Coronary artery (tissue), 2 donors: ENCODE measurements around the gene KCNA2.

Experiments
- DNase-seq: peaks from one replicate; pipeline ENCODE4 v3.0.0-alpha.2; 2017; ENCODE audit warnings: low spot score
- H3K27ac ChIP-seq, 2 donors: fragments of 200-600 bp; sonication (generic); one replicate each; pipeline ENCODE4 v1.5.1; 2016 to 2019
- H3K4me3 ChIP-seq: fragments of 200-600 bp; sonication (generic); 2 replicates; pipeline ENCODE4 v1.5.1; 2016; ENCODE audit warnings: mild to moderate bottlenecking, moderate library complexity
- TF ChIP-seq, protein P1 (sequence below): fragments of 200-600 bp; sonication (generic); IDR thresholded peaks from one replicate; pipeline ENCODE4 v1.5.1; 2019; ENCODE audit warnings: antibody characterized with exemption

The KCNA2 gene

DNA sequence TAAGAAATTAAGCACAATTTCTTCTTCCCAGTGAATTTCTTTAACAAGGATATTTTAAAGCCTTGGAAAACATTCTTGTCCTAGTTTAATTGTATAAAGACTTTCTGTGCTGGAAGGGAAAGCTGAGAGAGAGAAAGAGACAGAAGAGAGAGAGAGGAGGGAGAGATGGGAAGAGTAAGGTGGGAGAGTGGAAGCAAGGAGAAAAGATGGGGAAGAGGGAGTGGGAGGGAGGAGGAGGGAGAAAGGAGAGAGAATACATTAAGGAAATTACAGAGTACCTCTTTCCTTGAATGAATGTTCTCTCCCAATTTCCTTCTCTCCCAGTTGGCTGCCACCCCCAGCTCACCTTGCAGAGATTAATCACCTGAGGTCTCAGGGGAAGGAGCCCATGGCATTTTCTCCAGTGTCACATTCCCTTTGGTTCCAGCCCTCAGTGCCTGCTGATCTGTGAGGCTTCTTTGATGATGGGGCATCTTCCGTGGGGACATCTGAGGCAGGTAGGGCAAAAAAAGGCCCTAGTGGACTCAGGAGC lies 54.8 kb downstream of the KCNA2 start:
- no peak for DNase-seq
- H3K27ac ChIP-seq, result no peak overlapping the region
- H3K4me3 ChIP-seq, result no peak overlapping the region
- TF ChIP-seq, protein P1, sequence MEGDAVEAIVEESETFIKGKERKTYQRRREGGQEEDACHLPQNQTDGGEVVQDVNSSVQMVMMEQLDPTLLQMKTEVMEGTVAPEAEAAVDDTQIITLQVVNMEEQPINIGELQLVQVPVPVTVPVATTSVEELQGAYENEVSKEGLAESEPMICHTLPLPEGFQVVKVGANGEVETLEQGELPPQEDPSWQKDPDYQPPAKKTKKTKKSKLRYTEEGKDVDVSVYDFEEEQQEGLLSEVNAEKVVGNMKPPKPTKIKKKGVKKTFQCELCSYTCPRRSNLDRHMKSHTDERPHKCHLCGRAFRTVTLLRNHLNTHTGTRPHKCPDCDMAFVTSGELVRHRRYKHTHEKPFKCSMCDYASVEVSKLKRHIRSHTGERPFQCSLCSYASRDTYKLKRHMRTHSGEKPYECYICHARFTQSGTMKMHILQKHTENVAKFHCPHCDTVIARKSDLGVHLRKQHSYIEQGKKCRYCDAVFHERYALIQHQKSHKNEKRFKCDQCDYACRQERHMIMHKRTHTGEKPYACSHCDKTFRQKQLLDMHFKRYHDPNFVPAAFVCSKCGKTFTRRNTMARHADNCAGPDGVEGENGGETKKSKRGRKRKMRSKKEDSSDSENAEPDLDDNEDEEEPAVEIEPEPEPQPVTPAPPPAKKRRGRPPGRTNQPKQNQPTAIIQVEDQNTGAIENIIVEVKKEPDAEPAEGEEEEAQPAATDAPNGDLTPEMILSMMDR, result no peak

DNA sequence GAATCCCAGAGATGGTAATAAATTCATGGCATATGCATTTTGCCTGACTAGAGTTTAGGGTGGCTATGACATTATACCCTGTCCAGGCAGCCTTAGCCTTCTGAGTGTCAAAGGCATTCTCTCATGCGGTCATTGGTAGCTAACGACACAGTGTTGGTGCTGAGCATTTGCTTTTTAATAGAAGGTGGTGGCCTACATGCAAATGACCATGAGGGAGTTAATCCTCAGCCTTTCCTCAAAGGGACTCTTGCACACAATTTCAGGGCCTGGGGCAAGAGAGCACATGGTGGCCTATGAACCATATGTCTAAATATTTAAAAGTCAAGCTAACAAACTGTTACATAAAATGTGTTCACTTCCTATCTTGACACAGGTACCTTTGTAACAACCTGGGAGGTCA lies 56.3 kb downstream of the KCNA2 start:
- no peak for DNase-seq
- TF ChIP-seq, protein P1, result no peak
- H3K4me3 ChIP-seq, result no peak overlapping the region
- no peak overlapping the region for H3K27ac ChIP-seq

DNA sequence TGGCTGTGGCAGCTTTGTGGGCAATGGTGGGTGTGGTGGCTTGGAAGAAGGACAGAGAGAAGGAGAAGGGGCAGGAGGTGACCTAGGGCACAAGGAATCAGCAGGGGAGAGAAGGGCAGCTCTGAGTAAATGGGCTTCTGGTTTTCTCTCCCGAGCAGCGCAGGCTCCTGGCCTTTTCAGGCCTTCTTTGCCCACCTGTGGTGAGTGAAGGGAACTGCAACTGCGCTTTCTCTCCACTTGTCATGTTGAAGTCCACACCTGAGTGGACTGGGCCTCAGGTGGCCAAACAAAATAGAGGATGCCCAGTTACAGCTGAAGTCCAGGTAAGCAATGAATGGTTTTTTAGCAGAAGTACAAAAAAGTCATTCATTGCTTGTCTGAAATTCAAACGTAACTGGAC lies 57.8 kb downstream of the KCNA2 start:
- no peak overlapping the region for H3K4me3 ChIP-seq
- TF ChIP-seq, protein P1, result no peak
- H3K27ac ChIP-seq, result no peak overlapping the region
- DNase-seq, result no peak

DNA sequence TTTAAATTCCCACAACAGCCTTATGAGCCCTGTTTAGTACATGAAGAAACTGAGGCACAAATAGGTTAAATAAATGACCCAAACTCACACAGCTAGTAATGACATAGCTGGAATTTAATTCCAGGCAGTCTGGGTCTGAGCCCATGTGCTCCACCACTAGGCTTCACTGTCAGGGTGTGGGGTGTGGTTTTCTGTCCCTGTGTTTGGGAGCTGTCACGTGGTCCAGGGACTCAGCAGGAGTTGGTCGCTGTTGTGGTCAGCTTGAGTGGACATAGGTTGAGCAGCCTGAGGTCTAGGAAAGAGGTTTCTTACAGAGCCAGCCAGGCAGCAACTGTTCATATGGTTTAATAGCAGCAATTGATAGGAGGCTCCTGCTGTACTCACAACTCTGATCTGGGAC lies 59.1 kb downstream of the KCNA2 start:
- Histone ChIP-seq H3K4me3 (no peak overlapping the region), H3K27ac (no peak overlapping the region)
- TF ChIP-seq, protein P1, result no peak
- DNase-seq, result no peak

DNA sequence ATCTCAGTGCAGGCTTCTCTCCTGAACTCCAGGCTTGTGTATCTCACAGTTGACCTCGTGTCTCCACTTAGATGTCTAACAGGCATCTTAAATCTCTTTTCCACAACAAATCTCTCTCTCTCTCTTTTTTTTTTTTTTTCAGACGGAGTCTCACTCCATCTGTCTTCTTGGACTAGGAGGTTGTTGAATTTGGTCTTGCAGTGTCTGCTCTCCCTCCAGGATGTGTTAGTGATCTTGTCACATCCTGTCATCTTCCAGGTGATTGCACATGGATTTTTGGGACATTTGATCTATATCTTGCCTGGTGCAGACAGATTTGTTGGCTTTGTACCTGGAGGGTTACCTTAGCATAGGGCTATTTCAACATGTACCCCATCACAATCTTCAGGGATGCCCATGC lies 60.7 kb downstream of the KCNA2 start:
- no peak overlapping the region for H3K4me3 ChIP-seq
- TF ChIP-seq, protein P1, result no peak
- no peak for DNase-seq
- H3K27ac ChIP-seq, result no peak overlapping the region

DNA sequence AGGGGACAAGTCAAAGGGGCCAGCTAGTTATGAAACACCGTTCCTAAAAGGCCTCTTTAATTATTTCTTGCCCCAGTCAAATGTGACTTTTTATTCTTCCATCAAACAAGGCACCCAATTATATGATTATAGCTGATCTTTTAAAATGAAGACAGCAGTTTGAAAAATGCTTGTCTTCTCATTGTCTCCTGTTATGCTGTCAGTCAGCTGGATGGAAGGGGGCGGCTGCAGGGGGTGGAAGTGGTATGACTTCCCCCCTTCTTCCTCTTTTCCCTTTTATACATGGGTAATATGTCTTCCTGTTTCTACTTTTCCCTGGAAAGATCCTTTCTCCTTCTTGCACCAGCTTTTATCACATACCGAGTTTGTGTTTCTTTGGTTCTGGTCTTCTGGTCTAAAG lies 61.4 kb downstream of the KCNA2 start:
- H3K27ac ChIP-seq, result no peak overlapping the region
- no peak for DNase-seq
- TF ChIP-seq, protein P1, result no peak
- no peak overlapping the region for H3K4me3 ChIP-seq
